ENCODE measurements around the gene C17orf75. TPM values are rescaled to one million over a fixed set of nuclear protein-coding genes. Genes with fewer than 3 reads are reported as not detected.

C17orf75 gene
- total and polyA plus RNA-seq, 2 of the 8 experiments (the other 6 are each of a cell fraction or from before 2014, with no cell fraction given), result 15.8 to 42.6 TPM

DNA sequence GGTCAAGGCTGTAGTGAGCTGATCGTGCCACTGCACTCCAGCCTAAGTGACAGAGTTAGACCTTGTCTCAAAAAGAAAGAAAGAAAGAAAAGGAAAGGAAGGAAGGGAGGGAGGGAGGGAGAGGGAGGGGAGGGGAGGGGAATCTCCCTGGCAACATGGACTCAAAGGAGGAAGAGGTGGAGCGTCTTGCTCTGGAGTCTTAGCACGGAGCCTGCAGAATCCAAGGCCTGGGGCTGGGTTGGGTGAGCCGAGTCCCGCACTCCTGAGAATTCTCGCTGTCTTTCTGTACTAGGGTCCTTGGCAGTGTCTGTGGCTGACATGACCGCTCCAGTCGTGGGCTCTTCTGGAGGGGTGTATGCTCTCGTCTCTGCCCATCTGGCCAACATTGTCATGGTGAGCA lies 36.9 kb downstream of the C17orf75 start (continued):
- TF ChIP-seq PHF8 (conservative IDR thresholded peaks at IDR 0.05; ENCODE audit: low read depth, low read length) (no peak), TAF1 (IDR thresholded peaks at IDR 0.05; ENCODE audit: low read depth, low read length) (no peak), CHD1 (IDR thresholded peaks at IDR 0.05; ENCODE audit: low read depth, low read length) (no peak)
